GDM1 (cell line): ENCODE results near the gene TBL2.
A peak's percentile ranks its signal among the peaks of the same experiment; 100 is the strongest.
"Not testable (repeated sequence)": the region's sequence is repeated elsewhere in the genome, so short reads cannot be mapped to it uniquely, and the experiment has no call there.

Experiments
- DNase-seq: peaks from one replicate; lab custom pipeline; 2025; lab: John Stamatoyannopoulos, UW

The TBL2 gene

GRCh38 chr7:73606801-73607691 is 28.7 kb upstream of the TBL2 start:
- DNase-seq, result peak; percentile 25

DNA sequence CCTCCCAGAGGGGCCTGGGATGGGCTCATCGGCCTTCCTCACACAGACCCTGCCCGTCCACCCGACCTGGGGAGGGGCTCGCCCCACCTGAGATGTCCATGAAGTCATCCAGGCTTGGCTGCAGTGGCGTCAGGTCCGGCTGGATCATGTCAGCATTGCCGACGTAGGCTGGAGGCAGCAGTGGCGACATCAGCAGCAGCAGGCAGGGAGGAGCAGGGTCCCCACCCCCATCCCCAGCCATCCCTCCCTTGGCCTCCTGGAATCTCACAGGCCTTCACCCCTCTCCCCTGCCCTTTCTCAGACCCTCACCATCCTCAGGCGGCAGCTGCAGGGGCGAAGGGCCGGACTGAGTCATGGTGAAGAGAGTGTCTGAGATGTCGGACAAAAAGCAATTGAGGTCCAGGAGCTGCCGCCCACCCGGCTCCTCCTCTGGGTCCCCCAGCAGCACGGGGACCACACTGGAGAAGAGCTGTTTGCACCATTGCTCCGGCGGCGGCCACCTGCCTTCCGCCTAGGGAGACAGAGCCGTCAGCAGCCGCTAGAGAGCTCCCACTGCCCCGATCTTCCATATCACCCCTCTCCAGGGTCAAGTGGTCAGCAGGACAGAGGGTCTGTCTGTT is 27.3 kb upstream of the TBL2 start:
- DNase-seq, result no peak

DNA sequence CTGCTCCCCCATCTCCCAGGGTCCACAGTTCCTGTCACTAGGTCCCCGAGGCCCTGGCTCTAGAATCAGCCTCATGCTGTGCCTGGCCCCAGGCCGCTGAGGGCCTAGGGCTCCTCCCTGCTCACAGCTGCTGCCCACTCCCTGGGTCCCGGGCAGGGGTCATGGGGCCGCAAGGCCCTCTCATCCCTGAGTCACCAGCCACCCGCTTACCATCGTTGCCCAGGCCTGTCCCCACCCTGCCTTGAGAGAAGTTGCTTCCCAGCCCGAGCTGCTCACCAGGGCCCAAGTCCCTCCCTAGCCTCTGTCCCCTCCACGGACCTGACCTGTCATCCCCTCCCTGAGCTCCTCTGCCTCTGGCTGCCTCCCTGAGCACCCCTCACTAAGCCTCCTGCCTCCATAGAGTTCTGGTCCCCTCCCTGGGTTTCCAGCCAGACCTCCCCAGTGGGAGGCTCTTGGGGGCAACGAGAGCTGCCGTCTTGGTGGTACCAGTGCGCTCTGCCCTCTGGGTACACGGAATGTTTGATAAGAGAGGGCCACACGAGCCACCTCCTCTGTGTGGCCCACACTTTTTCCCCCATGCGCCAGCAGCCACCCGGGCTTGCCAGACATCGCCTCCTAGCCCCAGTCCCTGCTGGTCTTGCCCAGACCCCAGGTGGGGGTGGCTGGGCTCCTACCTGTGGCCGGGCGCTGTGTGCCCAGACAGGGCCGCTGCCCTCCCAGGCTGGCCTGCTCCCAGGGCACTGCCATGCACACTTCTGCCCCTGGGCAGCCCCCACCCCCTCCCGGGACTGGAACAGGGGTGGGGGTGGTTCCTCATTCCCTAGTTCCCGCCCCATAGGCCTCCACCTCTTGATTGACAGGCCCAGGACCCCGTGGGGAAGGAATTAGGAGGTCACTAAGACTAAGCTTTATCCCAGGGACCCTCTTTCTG is 24.6 kb upstream of the TBL2 start:
- no peak for DNase-seq

- DNase-seq, result no peak
These were observed 21.5 kb upstream of the TBL2 start for GRCh38 chr7:73599916-73600315.

- DNase-seq, result no peak
These were observed 20.9 kb upstream of the TBL2 start for GRCh38 chr7:73599151-73599882.

- DNase-seq, result no peak
These were observed 19.8 kb upstream of the TBL2 start for GRCh38 chr7:73597978-73598782.

DNA sequence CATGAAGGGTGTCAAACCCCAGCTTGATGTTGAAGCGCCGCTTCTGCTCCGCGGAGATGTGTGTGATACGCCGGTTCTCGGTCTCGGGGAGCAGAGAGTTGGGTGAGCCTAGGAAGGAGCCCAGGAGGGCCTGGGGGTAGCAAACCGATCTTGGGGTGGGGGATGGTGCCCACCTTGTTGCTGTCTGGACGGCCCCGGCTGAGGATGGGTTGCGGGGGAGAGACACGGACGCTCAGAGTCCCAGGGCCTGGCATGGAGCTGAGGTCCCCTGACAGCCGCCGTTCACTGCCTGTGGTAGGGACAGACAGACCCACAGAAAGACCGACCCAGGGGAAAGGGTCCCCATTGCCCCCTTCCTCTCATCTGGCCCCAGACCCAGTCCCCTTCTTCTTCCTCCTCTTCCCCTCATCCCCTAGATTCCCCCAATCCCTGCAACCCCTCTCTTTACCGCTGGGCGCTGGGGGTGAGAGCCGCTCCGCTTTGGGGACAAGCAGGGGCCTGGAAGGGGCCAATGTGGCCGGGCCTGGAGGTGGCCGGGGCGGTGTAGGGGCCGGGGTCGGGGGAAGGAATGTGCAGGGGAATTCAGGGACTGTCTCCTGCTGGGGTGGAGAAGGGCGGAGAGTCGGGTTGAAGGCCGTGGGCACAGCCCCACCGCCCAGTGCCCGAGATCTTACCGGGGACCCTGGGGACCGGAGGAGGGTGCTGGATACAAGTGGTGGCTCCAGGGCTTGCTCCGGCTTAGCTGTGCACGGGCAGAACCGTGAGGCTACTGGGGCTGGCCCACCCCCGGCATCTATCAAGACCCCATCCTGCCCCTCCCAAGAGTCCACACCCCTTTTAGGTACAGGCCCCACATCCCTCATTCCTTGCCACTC is 18.0 kb upstream of the TBL2 start:
- no peak for DNase-seq

DNA sequence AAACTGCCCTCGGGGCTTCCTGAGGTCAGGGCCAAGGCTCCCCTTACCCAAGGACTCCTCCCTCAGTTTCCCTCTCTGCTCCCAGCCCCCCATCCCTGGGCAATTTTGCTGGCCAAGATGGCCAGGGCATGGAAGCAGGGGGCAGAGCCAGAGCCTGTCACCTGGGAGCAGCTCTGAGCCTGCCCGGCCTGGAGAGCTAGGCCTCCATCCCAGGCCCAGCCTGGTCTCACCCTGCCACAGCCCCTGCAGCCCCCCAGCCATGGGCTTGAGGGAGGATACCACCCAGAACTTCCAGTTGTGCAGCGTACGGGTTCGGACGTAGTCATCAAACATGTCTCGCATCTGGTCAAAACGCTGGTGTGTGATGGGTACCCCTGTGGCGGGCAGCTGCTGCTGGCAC is 17.0 kb upstream of the TBL2 start:
- DNase-seq, result no peak

GRCh38 chr7:73593207-73594045 is 15.0 kb upstream of the TBL2 start:
- no peak for DNase-seq

DNA sequence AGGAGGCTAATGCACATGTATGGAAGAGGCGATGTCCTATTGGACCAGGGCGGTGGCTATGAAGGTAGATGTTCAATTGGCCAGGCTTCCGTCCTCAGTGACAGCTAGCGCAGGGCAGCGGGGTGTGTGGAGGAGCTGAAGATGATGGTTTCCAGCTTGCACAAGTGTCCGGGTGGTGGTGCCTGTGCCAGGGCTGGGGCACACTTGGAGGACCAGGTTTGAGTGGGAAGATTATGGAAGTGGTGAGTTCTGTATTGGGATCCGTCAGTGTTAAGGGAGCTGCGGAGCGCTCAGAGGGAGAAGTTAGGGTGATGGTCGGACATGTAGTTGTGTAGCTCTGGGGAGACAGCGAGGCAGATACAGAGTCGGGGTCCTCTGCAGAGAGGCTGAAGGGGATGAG is 8.5 kb upstream of the TBL2 start:
- DNase-seq, result no peak

- DNase-seq, result no peak
These were observed 6.8 kb upstream of the TBL2 start for GRCh38 chr7:73585196-73585595.

- DNase-seq, result no peak
These were observed 4.4 kb upstream of the TBL2 start for GRCh38 chr7:73582664-73583202.

GRCh38 chr7:73581006-73581405 is 2.6 kb upstream of the TBL2 start:
- not testable (repeated sequence) for DNase-seq

- DNase-seq, result no peak
These were observed 595 bp downstream of the TBL2 start for GRCh38 chr7:73577627-73578341.

DNA sequence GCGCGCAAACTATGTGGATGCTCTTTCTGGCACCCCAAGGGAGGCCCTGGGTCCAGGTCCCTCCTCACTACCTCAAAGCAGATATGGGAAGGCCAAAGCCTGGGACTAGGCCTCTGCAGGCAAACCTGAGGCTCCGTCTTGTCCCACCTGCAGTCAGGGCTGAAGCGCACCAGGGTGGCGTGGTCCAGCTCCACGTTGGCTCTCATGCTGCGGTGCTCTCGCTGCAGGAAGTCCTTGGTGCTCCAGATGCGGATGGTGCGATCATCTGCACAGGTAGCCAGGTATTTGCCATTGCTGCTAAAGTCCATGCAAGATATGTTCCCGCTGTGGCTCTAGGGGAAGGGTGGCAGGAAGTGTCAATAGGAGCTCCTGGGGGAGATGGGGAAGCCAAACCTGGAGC is 4.6 kb downstream of the TBL2 start:
- DNase-seq, result no peak

DNA sequence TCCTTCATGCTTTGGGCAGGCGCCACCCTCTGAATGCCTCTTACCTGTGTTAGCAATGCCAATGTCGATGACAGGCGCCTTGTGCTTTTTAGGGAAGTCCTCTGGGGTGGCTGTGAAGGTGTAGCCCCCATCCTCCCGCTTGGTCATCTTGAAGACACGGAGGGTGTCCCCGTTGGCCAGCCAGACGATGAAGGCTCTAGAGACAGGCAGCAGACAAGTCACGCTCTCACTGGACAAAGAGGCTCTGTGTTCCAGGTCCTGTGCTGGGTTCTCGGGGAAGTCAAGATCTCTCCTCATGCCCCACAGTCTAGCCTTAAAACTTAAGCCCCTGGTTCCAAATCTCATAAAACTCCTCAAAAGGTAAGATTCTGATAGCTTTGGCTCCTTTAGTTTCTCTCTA is 5.1 kb downstream of the TBL2 start:
- DNase-seq, result no peak

DNA sequence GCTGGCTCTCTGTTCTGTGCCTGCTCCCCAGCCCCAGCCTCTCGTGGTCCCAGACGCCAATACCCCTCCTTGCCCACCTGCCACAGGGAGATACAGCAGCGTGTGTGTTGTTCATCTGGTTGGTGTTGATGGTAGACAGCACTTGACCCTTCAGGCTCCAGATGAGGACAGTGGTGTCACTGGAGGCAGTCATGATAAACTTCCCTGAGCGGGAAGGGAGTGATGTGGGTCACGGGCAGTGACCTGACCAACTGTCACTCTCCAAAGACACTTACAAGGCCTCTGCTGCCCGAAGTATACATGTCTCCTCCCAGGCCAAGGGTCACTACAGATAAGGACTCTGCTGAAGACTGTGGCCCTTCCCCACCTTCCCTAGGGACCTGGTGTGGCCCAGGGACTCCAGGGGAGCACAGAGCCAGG is 5.6 kb downstream of the TBL2 start:
- no peak for DNase-seq

- no peak for DNase-seq
These were observed 7.4 kb downstream of the TBL2 start for GRCh38 chr7:73570977-73571376.
